ENCODE data around the gene CLIC1. TPM values are rescaled to one million over a fixed set of nuclear protein-coding genes. Genes with fewer than 3 reads are reported as not detected.

CLIC1 gene
- total RNA-seq, 1 experiment from 2014 or later, result 432 TPM

DNA sequence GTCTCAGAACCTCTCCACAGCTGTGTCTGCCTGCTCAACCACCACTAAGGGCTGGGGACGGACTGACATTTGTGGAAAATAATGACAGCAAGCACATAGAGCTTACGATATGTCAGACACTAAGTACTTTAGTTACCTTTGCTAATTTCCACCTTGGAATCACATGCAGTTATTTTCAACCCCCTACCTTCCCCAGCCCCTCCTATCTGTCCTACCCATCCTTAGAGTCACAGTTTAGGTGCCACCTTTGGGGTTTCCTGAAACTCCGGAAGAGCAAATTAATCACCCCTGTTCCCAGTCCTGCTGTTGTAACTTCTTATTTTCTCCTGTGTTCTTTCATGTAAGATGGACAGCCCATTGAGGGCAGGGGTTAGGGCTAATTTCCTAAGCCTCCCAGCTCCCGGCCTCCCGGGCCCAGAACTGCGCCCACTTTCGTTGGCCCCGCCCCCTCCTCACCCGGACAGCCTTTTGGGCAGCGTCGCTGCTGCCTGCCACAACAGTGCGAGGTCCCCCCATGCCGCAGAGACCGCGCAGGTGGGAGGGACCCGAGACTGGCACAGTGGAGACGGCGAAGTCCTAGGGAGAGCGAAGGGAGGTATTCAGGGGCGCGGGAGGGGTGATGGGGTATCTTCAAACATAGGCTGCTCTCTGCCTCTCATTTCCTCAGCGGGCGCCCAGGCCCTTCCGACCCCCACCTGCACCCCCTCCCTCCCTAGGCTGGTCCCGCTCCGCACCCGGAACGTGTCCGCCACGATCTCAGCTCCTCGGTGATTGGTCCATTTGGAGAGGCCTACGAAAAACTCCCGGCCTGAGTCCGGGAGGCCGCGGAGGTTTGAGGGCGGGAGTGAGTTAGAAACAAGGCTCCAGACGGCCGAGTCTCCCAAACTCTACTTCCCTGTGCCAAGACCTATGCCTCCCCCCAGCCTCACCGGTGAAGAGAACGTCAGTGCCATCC is 8.3 kb downstream of the CLIC1 start:
- POLR2A ChIA-PET, result interaction anchor here (0.6 kb wide), 1 partner anchor 106 kb away, joined by 3 read pairs; no protein-coding TSS in a partner anchor
- peaks cover 6 to 23% of the 10 kb centered on the region in 2 experiments; a peak in 3 of 4 replicates for H3K4me1 ChIP-seq (ENCODE audit: control insufficient read depth in 1 of 2, insufficient read depth in 2 of 2, low read length in 2 of 2)
- no peaks in the 10 kb centered on the region for H4K20me1 ChIP-seq (ENCODE audit: insufficient read depth)
- no peaks in the 10 kb centered on the region for H3K9me2 ChIP-seq (ENCODE audit: insufficient read depth)
- DNase-seq (ENCODE audit: low read depth, low spot score), result no peak
- TF ChIP-seq ZFX (IDR thresholded peaks at IDR 0.05), result no peak
- TF ChIP-seq, protein P1, sequence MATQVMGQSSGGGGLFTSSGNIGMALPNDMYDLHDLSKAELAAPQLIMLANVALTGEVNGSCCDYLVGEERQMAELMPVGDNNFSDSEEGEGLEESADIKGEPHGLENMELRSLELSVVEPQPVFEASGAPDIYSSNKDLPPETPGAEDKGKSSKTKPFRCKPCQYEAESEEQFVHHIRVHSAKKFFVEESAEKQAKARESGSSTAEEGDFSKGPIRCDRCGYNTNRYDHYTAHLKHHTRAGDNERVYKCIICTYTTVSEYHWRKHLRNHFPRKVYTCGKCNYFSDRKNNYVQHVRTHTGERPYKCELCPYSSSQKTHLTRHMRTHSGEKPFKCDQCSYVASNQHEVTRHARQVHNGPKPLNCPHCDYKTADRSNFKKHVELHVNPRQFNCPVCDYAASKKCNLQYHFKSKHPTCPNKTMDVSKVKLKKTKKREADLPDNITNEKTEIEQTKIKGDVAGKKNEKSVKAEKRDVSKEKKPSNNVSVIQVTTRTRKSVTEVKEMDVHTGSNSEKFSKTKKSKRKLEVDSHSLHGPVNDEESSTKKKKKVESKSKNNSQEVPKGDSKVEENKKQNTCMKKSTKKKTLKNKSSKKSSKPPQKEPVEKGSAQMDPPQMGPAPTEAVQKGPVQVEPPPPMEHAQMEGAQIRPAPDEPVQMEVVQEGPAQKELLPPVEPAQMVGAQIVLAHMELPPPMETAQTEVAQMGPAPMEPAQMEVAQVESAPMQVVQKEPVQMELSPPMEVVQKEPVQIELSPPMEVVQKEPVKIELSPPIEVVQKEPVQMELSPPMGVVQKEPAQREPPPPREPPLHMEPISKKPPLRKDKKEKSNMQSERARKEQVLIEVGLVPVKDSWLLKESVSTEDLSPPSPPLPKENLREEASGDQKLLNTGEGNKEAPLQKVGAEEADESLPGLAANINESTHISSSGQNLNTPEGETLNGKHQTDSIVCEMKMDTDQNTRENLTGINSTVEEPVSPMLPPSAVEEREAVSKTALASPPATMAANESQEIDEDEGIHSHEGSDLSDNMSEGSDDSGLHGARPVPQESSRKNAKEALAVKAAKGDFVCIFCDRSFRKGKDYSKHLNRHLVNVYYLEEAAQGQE (IDR thresholded peaks at IDR 0.05; ENCODE audit: low read depth), result no peak
- TF ChIP-seq EZH2phosphoT487 (IDR thresholded peaks at IDR 0.05; ENCODE audit: borderline replicate concordance), result no peak
- no peak for TF ChIP-seq CBX3 (IDR thresholded peaks at IDR 0.05; ENCODE audit: low read depth)
- no peak for TF ChIP-seq RAD21 (IDR thresholded peaks at IDR 0.05; ENCODE audit: low read depth)
- no peak for TF ChIP-seq ELF1 (IDR thresholded peaks at IDR 0.05; ENCODE audit: borderline replicate concordance, low read depth)
- no peak for TF ChIP-seq EGR1 (IDR thresholded peaks at IDR 0.05; ENCODE audit: low read depth)
- no peak for TF ChIP-seq SRF (IDR thresholded peaks at IDR 0.05; ENCODE audit: low read depth)
- TF ChIP-seq ZNF274 (IDR thresholded peaks at IDR 0.05; ENCODE audit: low read depth, low read length), result no peak
- no peak for TF ChIP-seq SP1 (IDR thresholded peaks at IDR 0.05; ENCODE audit: low read depth)
- no peak for TF ChIP-seq CEBPB (IDR thresholded peaks at IDR 0.05; ENCODE audit: low read depth)
- no peak for TF ChIP-seq TCF7L2 (IDR thresholded peaks at IDR 0.05; ENCODE audit: borderline replicate concordance, extremely low read depth, insufficient read depth, insufficient read length)
- TF ChIP-seq YY1 (IDR thresholded peaks at IDR 0.05; ENCODE audit: extremely low read depth, insufficient replicate concordance, low read depth, low read length), result no peak
- no peak for TF ChIP-seq POLR2AphosphoS5 (IDR thresholded peaks at IDR 0.05; ENCODE audit: low read depth, low read length)
- peaks cover 8% of the 10 kb centered on the region for H3K79me2 ChIP-seq (ENCODE audit: insufficient read depth, low read length)
- intact Hi-C loops (cut with micrococcal nuclease), result no loop called here
- CTCF ChIA-PET, result interaction anchor here (1.3 kb wide), 1 partner anchor 42 kb away, joined by 3 read pairs; no protein-coding TSS in a partner anchor
- peaks cover 17% of the 10 kb centered on the region in 2 experiments; a peak in 3 of 4 replicates for H3K36me3 ChIP-seq (ENCODE audit: control insufficient read depth in 1 of 2, insufficient read depth in 2 of 2, low read length in 2 of 2)
- no TSS peak for BruUV-seq (replicated peaks)
- H3K4me3 ChIP-seq (replicated peaks in 1 of 2; ENCODE audit: low read depth in 1 of 2, low read length in 2 of 2), result no peak overlapping the region
- no peaks in the 10 kb centered on the region for H3K27me3 ChIP-seq (ENCODE audit: insufficient read depth, low read length)
- H3K27ac ChIP-seq (ENCODE audit: low read depth, low read length), result no peak overlapping the region
- H3K4me2 ChIP-seq (ENCODE audit: low read length), result no peak overlapping the region
- no peak overlapping the region for H2AFZ ChIP-seq (ENCODE audit: low read depth, low read length, poor library complexity, severe bottlenecking)
- H3K9me3 ChIP-seq (ENCODE audit: control insufficient read depth in 1 of 2, insufficient read depth in 1 of 2, low read depth in 1 of 2, low read length in 2 of 2), result no peaks in the 10 kb centered on the region
- RAD21 ChIA-PET (ENCODE audit: low non-redundant PET in 1 of 2, low total read pairs in 2 of 2, uncharacterized antibody in 2 of 2, unreplicated experiment in 2 of 2), result no interaction called here
- no peak overlapping the region for H3K9ac ChIP-seq (ENCODE audit: low read length)
- no peak for ATAC-seq

All from HCT116 (cell line).